HepG2 (cell line): Measurements from ENCODE around the gene ADCY7. TPM values are rescaled to one million over a fixed set of nuclear protein-coding genes. Genes with fewer than 3 reads are reported as not detected.

Source experiments
- ATAC-seq: fragments of 200-7000 bp; cut with Tn5 transposase; 3 replicates; pipeline ENCODE4 v1.9.1; 2020; ENCODE audit warnings: mild to moderate bottlenecking, moderate library complexity
- BruUV-seq: library from RNA; stranded (reverse); fragments of 400-500 nt; replicated peaks from 2 replicates; lab custom pipeline; 2021; lab: Mats Ljungman, UMichigan
- CTCF ChIA-PET: fragments of 300-600 bp; formaldehyde crosslinking; extraction: SDS; loops from one replicate; lab custom pipeline; 2021; ENCODE audit warnings: low total read pairs, inconsistent platforms, low intra/inter-chr PET ratio; lab: Yijun Ruan, JAX
- POLR2A ChIA-PET: fragments of 350-600 bp; sonication (Branson Sonifier 250); formaldehyde crosslinking; loops from one replicate; lab custom pipeline; 2020; ENCODE audit warnings: antibody characterized with exemption, inconsistent platforms; lab: Yijun Ruan, JAX
- DNase-seq: peaks from one replicate; pipeline ENCODE4 v3.0.0-alpha.2; 2015; ENCODE audit warnings: low spot score
- FAIRE-seq: peaks from 3 replicates; lab custom pipeline; 2011; peaks lifted over from hg19 to GRCh38; lab: Jason Lieb, UNC
- H2AFZ ChIP-seq: one replicate; pipeline ENCODE4 v1.6.1; 2011; ENCODE audit warnings: low read length, inconsistent platforms
- H3K27ac ChIP-seq: fragments of 300-600 bp; 3 replicates; pipeline ENCODE4 v1.8.0; 2011; ENCODE audit warnings: mixed run types, mild to moderate bottlenecking, mixed read lengths, low read length, inconsistent platforms; ENCODE audit not compliant: insufficient read depth; ENCODE audit errors: extremely low read length
- H3K27me3 ChIP-seq, 2 experiments: fragments of 200-600 bp in 1 of 2; 2 replicates in 1 of 2; 3 replicates in 1 of 2; pipeline versions ENCODE4 v1.6.0 to v1.8.0; 2011; ENCODE audit warnings: low read length in 2 of 2, mild to moderate bottlenecking in 2 of 2, moderate library complexity in 2 of 2, inconsistent platforms in 1 of 2; ENCODE audit not compliant: insufficient read depth in 2 of 2, control insufficient read depth in 1 of 2
- H3K36me3 ChIP-seq, 2 experiments: fragments of 200-600 bp in 1 of 2; replicated peaks in 1 of 2; 2 replicates in 1 of 2; 3 replicates in 1 of 2; pipeline versions ENCODE4 v1.5.1 to v1.8.0; 2011; ENCODE audit warnings: low read length in 2 of 2, inconsistent platforms in 1 of 2; ENCODE audit not compliant: insufficient read depth in 2 of 2, control insufficient read depth in 1 of 2
- H3K4me1 ChIP-seq: 2 replicates; pipeline ENCODE4 v1.5.1; 2012; ENCODE audit warnings: low read length, inconsistent platforms; ENCODE audit not compliant: insufficient read depth
- H3K4me2 ChIP-seq: 2 replicates; pipeline ENCODE4 v1.6.0; 2011; ENCODE audit warnings: low read depth, low read length, inconsistent platforms
- H3K4me3 ChIP-seq, 3 experiments: fragments of 200-600 bp in 1 of 3; sonication (generic), shearing (Covaris generic) in 1 of 3; replicated peaks in 1 of 3; 2 replicates each; pipeline ENCODE4 v1.5.1; 2011 to 2016; ENCODE audit warnings: low read length in 3 of 3, inconsistent platforms in 2 of 3, low read depth in 2 of 3, mild to moderate bottlenecking in 2 of 3, control low read depth in 1 of 3, mixed read lengths in 1 of 3; ENCODE audit not compliant: insufficient read depth in 1 of 3
- H3K79me2 ChIP-seq: one replicate; pipeline ENCODE4 v1.6.1; 2011; ENCODE audit warnings: low read length, inconsistent platforms; ENCODE audit not compliant: insufficient read depth
- H3K9ac ChIP-seq: 2 replicates; pipeline ENCODE4 v1.6.0; 2011; ENCODE audit warnings: mild to moderate bottlenecking, low read depth, low read length, inconsistent platforms; ENCODE audit not compliant: insufficient read depth
- H3K9me3 ChIP-seq: 2 replicates; pipeline ENCODE4 v1.5.1; 2012; ENCODE audit warnings: mild to moderate bottlenecking, low read length
- H4K20me1 ChIP-seq: 2 replicates; pipeline ENCODE4 v1.6.0; 2011; ENCODE audit warnings: inconsistent platforms, mild to moderate bottlenecking, low read length, moderate library complexity; ENCODE audit not compliant: insufficient read depth
- E2F5 ChIP-seq: sonication (generic); formaldehyde crosslinking; conservative IDR thresholded peaks from 2 replicates; pipeline ENCODE4 v1.4.0; 2020; ENCODE audit warnings: missing genetic modification reagents
- FOXA1 ChIP-seq, 2 experiments: fragments of 450-650 bp in 1 of 2; sonication (generic) in 1 of 2; formaldehyde crosslinking in 1 of 2; IDR thresholded peaks; 2 replicates each; pipeline versions ENCODE4 v1.4.0 to v1.6.1; 2016 to 2020; ENCODE audit warnings: missing genetic modification reagents in 1 of 2
- KDM2A ChIP-seq: sonication (generic); formaldehyde crosslinking; IDR thresholded peaks from 2 replicates; pipeline ENCODE4 v1.4.0; 2020; ENCODE audit warnings: low read depth, missing genetic modification reagents, borderline replicate concordance
- MAZ ChIP-seq, 2 experiments: sonication (generic) in 1 of 2; formaldehyde crosslinking in 1 of 2; IDR thresholded peaks; 2 replicates each; pipeline versions ENCODE4 v1.5.0 to v1.6.1; 2012 to 2020; ENCODE audit warnings: low read depth in 2 of 2, mild to moderate bottlenecking in 2 of 2, borderline replicate concordance in 1 of 2, improper control_type of control experiment in 1 of 2, low read length in 1 of 2, missing genetic modification reagents in 1 of 2, moderate library complexity in 1 of 2
- MEIS2 ChIP-seq: sonication (generic); formaldehyde crosslinking; IDR thresholded peaks from 2 replicates; pipeline ENCODE4 v1.9.0; 2021; ENCODE audit warnings: mild to moderate bottlenecking, missing genetic modification reagents
- PBX2 ChIP-seq: IDR thresholded peaks from 2 replicates; pipeline ENCODE4 v1.6.1; 2016; ENCODE audit warnings: control low read depth
- SRY ChIP-seq: sonication (generic); formaldehyde crosslinking; IDR thresholded peaks from 2 replicates; pipeline ENCODE4 v1.8.0; 2022; ENCODE audit warnings: mild to moderate bottlenecking, missing genetic modification reagents
- ZNF331 ChIP-seq: sonication (generic); formaldehyde crosslinking; IDR thresholded peaks from 2 replicates; pipeline ENCODE4 v1.4.0; 2020; ENCODE audit warnings: missing genetic modification reagents
- ZNF574 ChIP-seq: sonication (generic); formaldehyde crosslinking; IDR thresholded peaks from 2 replicates; pipeline ENCODE4 v1.4.0; 2020; ENCODE audit warnings: missing genetic modification reagents
- ZNF614 ChIP-seq: IDR thresholded peaks from 2 replicates; pipeline ENCODE4 v1.6.1; 2018; ENCODE audit warnings: missing biosample characterization, missing genetic modification reagents, inconsistent platforms, borderline replicate concordance
- ZNF678 ChIP-seq: sonication (generic); formaldehyde crosslinking; IDR thresholded peaks from 2 replicates; pipeline ENCODE4 v1.4.0; 2020; ENCODE audit warnings: mild to moderate bottlenecking, missing genetic modification reagents
- ZNF691 ChIP-seq: sonication (generic); formaldehyde crosslinking; IDR thresholded peaks from 2 replicates; pipeline ENCODE4 v1.4.0; 2020; ENCODE audit warnings: missing genetic modification reagents, low read depth, mild to moderate bottlenecking, borderline replicate concordance
- ZNF710 ChIP-seq: sonication (generic); formaldehyde crosslinking; IDR thresholded peaks from 2 replicates; pipeline ENCODE4 v1.5.0; 2020; ENCODE audit warnings: mild to moderate bottlenecking, missing genetic modification reagents, borderline replicate concordance
- WGBS: methylation state at CpG from one replicate; pipeline ENCODE4 v1.1.6; 2017; ENCODE audit warnings: low lambda C conversion rate; 5-methylcytosine and 5-hydroxymethylcytosine counted together
- in situ Hi-C: cut with HindIII; loops from 2 replicates; pipeline ENCODE4 v1.10.0; 2017; ENCODE audit warnings: low pct_unique_long_range_greater_than_20kb; ENCODE audit not compliant: extremely low pct_ligation_motif_present
- intact Hi-C: fragments of 100-400 bp; cut with micrococcal nuclease; formaldehyde crosslinking; loops from one replicate; pipeline ENCODE4 v1.10.0; 2022; ENCODE audit not compliant: unreplicated experiment
- polyA plus RNA-seq, 8 experiments: library from polyadenylated mRNA; depleted of rRNA in 3 of 8; stranded (reverse) in 7 of 8; unstranded in 1 of 8; fragments of >200 nt; fragmentation: Illumina TruSeq in 4 of 8; extraction: Trizol in 4 of 8; gene quantifications; 2 replicates each; pipeline versions ENCODE4 v1.2.1 to v1.2.3, GENCODE V29; 2011 to 2016; ENCODE audit warnings: low read depth in 4 of 8, missing spikeins in 1 of 8, mixed read lengths in 1 of 8; ENCODE audit not compliant: insufficient read depth in 1 of 8
- total RNA-seq, 5 experiments: library from RNA; depleted of rRNA; stranded (reverse); fragments of >200 nt; fragmentation: Illumina TruSeq; extraction: Trizol; gene quantifications; 2 replicates each; pipeline ENCODE4 v1.2.3, GENCODE V29; 2016; ENCODE audit warnings: low read depth in 1 of 5

ADCY7 gene
- total and polyA plus RNA-seq, 2 of the 13 experiments (the other 11 are each of a cell fraction or from before 2014, with no cell fraction given), result 2.2 to 4.3 TPM

- no peak overlapping the region for H3K9ac ChIP-seq
- no peaks in the 10 kb centered on the region for H3K79me2 ChIP-seq
- peak overlapping the region in 1 of 3 experiments; percentile 57; a peak in 1 of 6 replicates for H3K4me3 ChIP-seq
- no peaks in the 10 kb centered on the region for H3K9me3 ChIP-seq
- intact Hi-C loops (no loop called here), in situ Hi-C loops (loop anchor here (10.0 kb wide), 1 partner anchor 403 kb away; no protein-coding TSS in a partner anchor)
- H3K36me3 ChIP-seq, result no peaks in the 10 kb centered on the region
- peaks cover 67% of the 10 kb centered on the region for H3K4me1 ChIP-seq
- 4% methylated on average over 10 of the region's 11 CpGs for WGBS
- no peak overlapping the region for H3K27ac ChIP-seq
- CTCF ChIA-PET, result no interaction called here
- no TSS peak for BruUV-seq
- FAIRE-seq, result peak; percentile 63
- peaks cover 6 to 37% of the 10 kb centered on the region in 2 experiments; a peak in 4 of 5 replicates for H3K27me3 ChIP-seq
- DNase-seq, result peak; percentile 57
- peak overlapping the region; percentile 70 for H3K4me2 ChIP-seq
- peak; percentile 57 for ATAC-seq
- H2AFZ ChIP-seq, result no peak overlapping the region
- H4K20me1 ChIP-seq, result no peaks in the 10 kb centered on the region
- POLR2A ChIA-PET, result interaction anchor here (1.0 to 1.6 kb wide), 2 partner anchors 22 to 36 kb away, joined by 3 to 5 read pairs; no protein-coding TSS in a partner anchor
- TF ChIP-seq MAZ (IDR thresholded peaks at IDR 0.05; ENCODE audit: borderline replicate concordance, low read depth, low read length) (no peak), MAZ (CRISPR knock-in tag; IDR thresholded peaks at IDR 0.05; ENCODE audit: low read depth) (no peak), E2F5 (CRISPR knock-in tag) (no peak), PBX2 (CRISPR knock-in tag) (no peak; the same call in 1 of the 2 replicates), ZNF710 (CRISPR knock-in tag) (0 out of 2 replicates have a peak, but pooled peaks have one; percentile 58), FOXA1 (IDR thresholded peaks at IDR 0.05) (no peak), FOXA1 (CRISPR knock-in tag; IDR thresholded peaks at IDR 0.05) (peak; percentile 58; the same call in 1 of the 2 replicates), KDM2A (0 out of 2 replicates have a peak, but pooled peaks have one; percentile 18), ZNF331 (CRISPR knock-in tag) (0 out of 2 replicates have a peak, but pooled peaks have one; percentile 67), ZNF678 (CRISPR knock-in tag) (no peak), ZNF614 (CRISPR knock-in tag) (0 out of 2 replicates have a peak, but pooled peaks have one; percentile 8), MEIS2 (0 out of 2 replicates have a peak, but pooled peaks have one; percentile 23), ZNF574 (CRISPR knock-in tag) (peak; percentile 36), ZNF691 (no peak), SRY (CRISPR knock-in tag) (0 out of 2 replicates have a peak, but pooled peaks have one; percentile 44)
Measured at GRCh38 chr16:50261707-50262235, 4.6 kb upstream of the ADCY7 start.
